Measurements from ENCODE around the gene QRFP. TPM values are rescaled to one million over a fixed set of nuclear protein-coding genes. Genes with fewer than 3 reads are reported as not detected.

The QRFP gene
- polyA plus RNA-seq, 3 donors, result 0.18 to 0.60 (median 0.21) TPM

GRCh38 chr9:130867556-130867955 lies 29.1 kb downstream of the QRFP start:
- no peaks in the 10 kb centered on the region for H3K79me2 ChIP-seq (ENCODE audit: insufficient read depth, low read length)
- intact Hi-C loops (cut with micrococcal nuclease), result loop anchor here (2.0 to 10.0 kb wide), 6 partner anchors 75 to 180 kb away; no protein-coding TSS in a partner anchor

GRCh38 chr9:130866474-130866965 lies 30.1 kb downstream of the QRFP start:
- no peak overlapping the region for H2AFZ ChIP-seq (ENCODE audit: insufficient read depth, low read depth, low read length, poor library complexity, severe bottlenecking)
- H3K27ac ChIP-seq (ENCODE audit: low read depth in 1 of 2, low read length in 2 of 2), result no peak overlapping the region
- H3K4me1 ChIP-seq (ENCODE audit: control insufficient read depth in 1 of 2, insufficient read depth in 2 of 2, low read length in 2 of 2), result no peaks in the 10 kb centered on the region
- peaks cover 10 to 69% of the 10 kb centered on the region in 2 donors for H3K36me3 ChIP-seq (replicated peaks in 1 of 2; ENCODE audit: control insufficient read depth in 1 of 2, insufficient read depth in 2 of 2, low read length in 2 of 2)
- H3K4me2 ChIP-seq (replicated peaks; ENCODE audit: extremely low read depth, low read length, poor library complexity, severe bottlenecking), result no peak overlapping the region
- DNase-seq, result peak; percentile 39 to 69 (median 50)
- 64% methylated on average over 3 of the region's 4 CpGs for WGBS (ENCODE audit: insufficient coverage)
- Mint-ChIP-seq H3K36me3 (peaks cover 41 to 51% of the 10 kb centered on the region in 2 donors), H3K4me1 (no peaks in the 10 kb centered on the region), H3K9me3 (no peaks in the 10 kb centered on the region), H3K4me3 (no peak overlapping the region), H3K27ac (peak overlapping the region in 3 of 7 donors; percentile 36 to 81 (median 42)), H3K27me3 (ENCODE audit: low read depth in 3 of 3) (no peaks in the 10 kb centered on the region)
- H3K9me3 ChIP-seq (replicated peaks in 1 of 2; ENCODE audit: control insufficient read depth in 1 of 2, insufficient read depth in 1 of 2, low read length in 2 of 2), result no peaks in the 10 kb centered on the region
- no peak overlapping the region for H3K4me3 ChIP-seq (replicated peaks in 1 of 3; ENCODE audit: low read depth in 2 of 3, low read length in 3 of 3)
- no peaks in the 10 kb centered on the region for H3K79me2 ChIP-seq (ENCODE audit: insufficient read depth, low read length)
- no peaks in the 10 kb centered on the region for H3K27me3 ChIP-seq (ENCODE audit: control insufficient read depth in 2 of 2, insufficient read depth in 2 of 2, low read length in 2 of 2)
- TF ChIP-seq CTCF (IDR thresholded peaks at IDR 0.05), result peak; percentile 90
- intact Hi-C loops (cut with micrococcal nuclease), result loop anchor here (2.0 to 10.0 kb wide), 6 partner anchors 76 to 181 kb away; no protein-coding TSS in a partner anchor
- H3K9ac ChIP-seq (ENCODE audit: insufficient read depth, low read length, poor library complexity, severe bottlenecking), result no peak overlapping the region
- H4K20me1 ChIP-seq (ENCODE audit: insufficient read depth, low read length), result peaks cover 7% of the 10 kb centered on the region

More at GRCh38 chr9:130867556-130867955, 29.1 kb downstream of the QRFP start:
- H3K9ac ChIP-seq (ENCODE audit: insufficient read depth, low read length, poor library complexity, severe bottlenecking), result no peak overlapping the region
- Mint-ChIP-seq H3K27me3 (ENCODE audit: low read depth in 3 of 3) (no peaks in the 10 kb centered on the region), H3K4me3 (no peak overlapping the region), H3K9me3 (no peaks in the 10 kb centered on the region), H3K4me1 (no peaks in the 10 kb centered on the region), H3K36me3 (peaks cover 44 to 50% of the 10 kb centered on the region in 2 donors), H3K27ac (no peak overlapping the region)
- no peak overlapping the region for H3K4me2 ChIP-seq (replicated peaks; ENCODE audit: extremely low read depth, low read length, poor library complexity, severe bottlenecking)
- H2AFZ ChIP-seq (ENCODE audit: insufficient read depth, low read depth, low read length, poor library complexity, severe bottlenecking), result no peak overlapping the region
- no peak overlapping the region for H3K4me3 ChIP-seq (replicated peaks in 1 of 3; ENCODE audit: low read depth in 2 of 3, low read length in 3 of 3)
- DNase-seq, result no peak
- peaks cover 7% of the 10 kb centered on the region for H4K20me1 ChIP-seq (ENCODE audit: insufficient read depth, low read length)
- H3K36me3 ChIP-seq (replicated peaks in 1 of 2; ENCODE audit: control insufficient read depth in 1 of 2, insufficient read depth in 2 of 2, low read length in 2 of 2), result peaks cover 17 to 69% of the 10 kb centered on the region in 2 donors
- H3K27ac ChIP-seq (ENCODE audit: low read depth in 1 of 2, low read length in 2 of 2), result no peak overlapping the region
- WGBS (ENCODE audit: insufficient coverage), result 95% methylated on average over 6 of the region's 9 CpGs
- H3K9me3 ChIP-seq (replicated peaks in 1 of 2; ENCODE audit: control insufficient read depth in 1 of 2, insufficient read depth in 1 of 2, low read length in 2 of 2), result no peaks in the 10 kb centered on the region
- H3K4me1 ChIP-seq (ENCODE audit: control insufficient read depth in 1 of 2, insufficient read depth in 2 of 2, low read length in 2 of 2), result no peaks in the 10 kb centered on the region
- TF ChIP-seq CTCF (IDR thresholded peaks at IDR 0.05), result no peak
- H3K27me3 ChIP-seq (ENCODE audit: control insufficient read depth in 2 of 2, insufficient read depth in 2 of 2, low read length in 2 of 2), result no peaks in the 10 kb centered on the region

Measured in CD14-positive monocyte (primary cell).